HG02870 (cell line): ENCODE results near the gene CKAP5.

Experiments
- ATAC-seq: cut with Tn5 transposase; IDR thresholded peaks from one replicate; pipeline ENCODE4 v1.9.1; 2021; ENCODE audit warnings: mild to moderate bottlenecking, moderate library complexity; ENCODE audit not compliant: unreplicated experiment

CKAP5 gene

GRCh38 chr11:46769636-46770221 is 76.4 kb downstream of the CKAP5 start:
- ATAC-seq = no peak

- no peak for ATAC-seq
Observed at GRCh38 chr11:46766656-46767055, 79.4 kb downstream of the CKAP5 start.

GRCh38 chr11:46762248-46762647 is 83.8 kb downstream of the CKAP5 start:
- no peak for ATAC-seq

- no peak for ATAC-seq
Observed at GRCh38 chr11:46761807-46762206, 84.3 kb downstream of the CKAP5 start.

GRCh38 chr11:46760429-46761128 is 85.5 kb downstream of the CKAP5 start:
- ATAC-seq = no peak

- no peak for ATAC-seq
Observed at GRCh38 chr11:46759196-46759595, 86.9 kb downstream of the CKAP5 start.

- no peak for ATAC-seq
Observed at GRCh38 chr11:46755962-46756361, 90.1 kb downstream of the CKAP5 start.

- no peak for ATAC-seq
Observed at GRCh38 chr11:46747150-46747549, 98.9 kb downstream of the CKAP5 start.

GRCh38 chr11:46745995-46746394 is 100.1 kb downstream of the CKAP5 start:
- no peak for ATAC-seq

GRCh38 chr11:46745328-46745727 is 100.8 kb downstream of the CKAP5 start:
- no peak for ATAC-seq

- ATAC-seq = no peak
Observed at GRCh38 chr11:46743693-46744339, 102.3 kb downstream of the CKAP5 start.

- ATAC-seq = no peak
Observed at GRCh38 chr11:46743043-46743442, 103.0 kb downstream of the CKAP5 start.

- no peak for ATAC-seq
Observed at GRCh38 chr11:46741600-46742484, 104.2 kb downstream of the CKAP5 start.

GRCh38 chr11:46738887-46739286 is 107.2 kb downstream of the CKAP5 start:
- ATAC-seq = no peak

GRCh38 chr11:46737699-46738098 is 108.4 kb downstream of the CKAP5 start:
- no peak for ATAC-seq

- no peak for ATAC-seq
Observed at GRCh38 chr11:46736615-46737014, 109.5 kb downstream of the CKAP5 start.

GRCh38 chr11:46736146-46736545 is 109.9 kb downstream of the CKAP5 start:
- ATAC-seq = no peak

GRCh38 chr11:46733234-46733633 is 112.8 kb downstream of the CKAP5 start:
- ATAC-seq = no peak

GRCh38 chr11:46731545-46731944 is 114.5 kb downstream of the CKAP5 start:
- no peak for ATAC-seq

GRCh38 chr11:46729110-46730027 is 116.7 kb downstream of the CKAP5 start:
- ATAC-seq = no peak
